ENCODE measurements around the gene PRPS1. TPM values are rescaled to one million over a fixed set of nuclear protein-coding genes. Genes with fewer than 3 reads are reported as not detected.

Gene PRPS1
- total RNA-seq, 2 donors from 2014 or later: 59.2 to 104 TPM

- H3K9me3 Mint-ChIP-seq: no peaks in the 10 kb centered on the region
- H3K36me3 Mint-ChIP-seq: no peaks in the 10 kb centered on the region
- no peak overlapping the region for H3K27ac Mint-ChIP-seq
- H3K4me1 Mint-ChIP-seq (ENCODE audit: low read depth in 2 of 2): no peaks in the 10 kb centered on the region
- H3K4me3 Mint-ChIP-seq: no peak overlapping the region
- DNase-seq (ENCODE audit: low spot score): no peak
- H3K27me3 Mint-ChIP-seq: peaks cover 0 to 3% of the 10 kb centered on the region in 2 donors
- no peak for ATAC-seq
Observed at GRCh38 chrX:107610667-107611066, 17.6 kb upstream of the PRPS1 start.

- no peak overlapping the region for H3K4me3 Mint-ChIP-seq
- H3K27me3 Mint-ChIP-seq: peaks cover 0 to 12% of the 10 kb centered on the region in 2 donors
- ATAC-seq: no peak
- H3K27ac Mint-ChIP-seq: no peak overlapping the region
- no peak for DNase-seq (ENCODE audit: low spot score)
- H3K36me3 Mint-ChIP-seq: no peaks in the 10 kb centered on the region
- H3K4me1 Mint-ChIP-seq (ENCODE audit: low read depth in 2 of 2): no peaks in the 10 kb centered on the region
- H3K9me3 Mint-ChIP-seq: no peaks in the 10 kb centered on the region
Observed at GRCh38 chrX:107619885-107620322, 8.4 kb upstream of the PRPS1 start.

- Mint-ChIP-seq H3K27me3 (peaks cover 0 to 18% of the 10 kb centered on the region in 2 donors), H3K36me3 (no peaks in the 10 kb centered on the region), H3K9me3 (no peaks in the 10 kb centered on the region), H3K4me1 (ENCODE audit: low read depth in 2 of 2) (peaks cover 13 to 16% of the 10 kb centered on the region in 2 donors), H3K4me3 (no peak overlapping the region), H3K27ac (no peak overlapping the region)
- DNase-seq (ENCODE audit: low spot score): no peak
- no peak for ATAC-seq
Observed at GRCh38 chrX:107624893-107625292, 3.4 kb upstream of the PRPS1 start.

GRCh38 chrX:107625739-107626138 lies 2.6 kb upstream of the PRPS1 start:
- H3K4me1 Mint-ChIP-seq (ENCODE audit: low read depth in 2 of 2): peaks cover 18 to 20% of the 10 kb centered on the region in 2 donors
- ATAC-seq (no peak), DNase-seq (ENCODE audit: low spot score) (no peak)
- H3K9me3 Mint-ChIP-seq: no peaks in the 10 kb centered on the region
- H3K27ac Mint-ChIP-seq: no peak overlapping the region
- H3K4me3 Mint-ChIP-seq: no peak overlapping the region
- no peaks in the 10 kb centered on the region for H3K36me3 Mint-ChIP-seq
- H3K27me3 Mint-ChIP-seq: peaks cover 0 to 18% of the 10 kb centered on the region in 2 donors

DNA sequence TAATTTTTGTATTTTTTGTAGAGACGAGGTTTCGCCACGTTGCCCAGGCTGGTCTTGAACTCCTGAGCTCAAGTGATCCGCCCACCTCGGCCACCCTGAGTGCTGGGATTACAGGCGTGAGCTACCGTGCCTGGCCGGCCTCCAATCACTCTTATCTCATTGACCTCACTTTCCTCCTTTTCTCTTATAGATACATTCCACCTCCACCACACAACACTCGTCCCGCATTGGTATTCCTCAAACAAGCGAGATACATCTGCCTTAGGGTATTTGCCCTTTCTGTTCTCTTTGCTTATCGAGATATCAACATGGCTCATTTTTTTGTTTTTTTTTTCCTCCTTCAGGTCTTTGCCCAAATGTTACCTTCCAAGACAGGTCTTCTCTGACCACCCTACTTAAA lies 1.8 kb upstream of the PRPS1 start:
- DNase-seq (ENCODE audit: low spot score) (no peak), ATAC-seq (no peak)
- Mint-ChIP-seq H3K27ac (no peak overlapping the region), H3K36me3 (no peaks in the 10 kb centered on the region), H3K27me3 (peaks cover 0 to 18% of the 10 kb centered on the region in 2 donors), H3K4me3 (no peak overlapping the region), H3K9me3 (no peaks in the 10 kb centered on the region), H3K4me1 (ENCODE audit: low read depth in 2 of 2) (peaks cover 18 to 20% of the 10 kb centered on the region in 2 donors)

DNA sequence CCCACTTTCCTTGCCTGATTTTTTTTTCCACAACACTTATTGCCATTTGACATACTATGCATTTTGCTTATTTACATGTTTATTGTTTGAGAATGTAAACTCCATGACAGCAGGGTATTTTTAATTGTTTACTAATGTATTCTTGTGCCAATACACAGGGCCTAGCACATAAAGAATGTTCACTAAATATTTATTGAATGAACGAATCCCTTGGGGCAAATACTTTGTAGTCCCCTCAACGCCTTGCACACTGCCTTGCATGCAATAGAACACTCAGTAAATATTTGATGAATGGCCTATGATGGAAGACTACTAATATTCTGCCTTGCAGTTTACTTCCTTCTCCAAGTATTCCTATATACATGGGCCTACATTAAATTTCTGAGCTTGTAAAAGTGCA lies 1.4 kb upstream of the PRPS1 start:
- Mint-ChIP-seq H3K4me3 (no peak overlapping the region), H3K36me3 (no peaks in the 10 kb centered on the region), H3K9me3 (no peaks in the 10 kb centered on the region), H3K4me1 (ENCODE audit: low read depth in 2 of 2) (peaks cover 18 to 20% of the 10 kb centered on the region in 2 donors), H3K27me3 (peaks cover 0 to 16% of the 10 kb centered on the region in 2 donors), H3K27ac (no peak overlapping the region)
- DNase-seq (ENCODE audit: low spot score): no peak
- ATAC-seq: no peak

DNA sequence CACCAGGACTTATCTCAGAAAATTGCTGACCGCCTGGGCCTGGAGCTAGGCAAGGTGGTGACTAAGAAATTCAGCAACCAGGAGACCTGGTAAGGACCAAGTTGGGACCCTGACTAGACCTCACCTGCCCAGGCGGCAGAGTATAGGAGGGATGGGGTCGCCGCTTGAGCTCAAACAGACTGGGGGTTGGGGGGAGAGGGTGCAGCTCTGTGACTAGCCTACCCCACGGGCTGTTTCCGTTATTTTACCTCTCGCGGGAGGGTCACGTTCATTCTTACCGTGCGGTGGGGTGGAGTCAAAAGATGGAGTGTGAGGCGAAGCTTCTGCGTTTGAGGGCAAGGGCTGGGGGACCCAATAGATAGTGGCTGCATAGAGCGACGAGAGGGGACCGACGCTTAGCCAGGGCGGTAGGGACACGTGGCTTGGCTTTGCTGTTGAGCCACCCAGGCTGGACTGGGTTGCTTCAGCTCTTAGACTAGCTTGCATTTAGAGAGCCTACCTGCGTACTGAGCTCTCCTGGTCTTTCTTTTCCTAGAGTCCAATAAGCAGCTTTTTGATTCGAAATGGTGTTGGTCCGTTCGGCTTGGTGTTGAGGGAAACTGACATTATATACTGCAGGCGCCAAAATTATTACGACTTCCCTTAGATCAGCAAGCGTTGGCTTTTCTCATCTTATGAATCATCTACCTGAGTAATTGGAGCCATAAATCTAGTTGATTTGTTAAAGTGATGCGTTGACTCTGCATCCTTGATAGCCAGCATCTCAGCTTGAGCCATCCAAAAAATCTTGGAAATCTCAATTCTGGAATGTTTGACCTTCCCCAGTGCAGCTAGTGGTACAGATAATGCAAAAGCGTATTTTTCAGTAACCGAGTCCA lies 591 bp downstream of the PRPS1 start:
- DNase-seq (ENCODE audit: low spot score): peak; percentile 62
- peak; percentile 37 to 71 for ATAC-seq
- H3K27me3 Mint-ChIP-seq: peaks cover 0 to 15% of the 10 kb centered on the region in 2 donors
- no peaks in the 10 kb centered on the region for H3K9me3 Mint-ChIP-seq
- peak overlapping the region; percentile 92 for H3K4me3 Mint-ChIP-seq
- no peaks in the 10 kb centered on the region for H3K36me3 Mint-ChIP-seq
- peak overlapping the region; percentile 73 to 79 for H3K27ac Mint-ChIP-seq
- H3K4me1 Mint-ChIP-seq (ENCODE audit: low read depth in 2 of 2): peaks cover 20 to 23% of the 10 kb centered on the region in 2 donors

- H3K4me3 Mint-ChIP-seq: peak overlapping the region; percentile 92
- DNase-seq (ENCODE audit: low spot score) (no peak), ATAC-seq (no peak)
- H3K9me3 Mint-ChIP-seq: no peaks in the 10 kb centered on the region
- H3K4me1 Mint-ChIP-seq (ENCODE audit: low read depth in 2 of 2): peaks cover 20 to 23% of the 10 kb centered on the region in 2 donors
- H3K27ac Mint-ChIP-seq: peak overlapping the region; percentile 73 to 79
- no peaks in the 10 kb centered on the region for H3K36me3 Mint-ChIP-seq
- peaks cover 0 to 11% of the 10 kb centered on the region in 2 donors for H3K27me3 Mint-ChIP-seq
Observed at GRCh38 chrX:107629540-107629909, 1.2 kb downstream of the PRPS1 start.

- H3K4me1 Mint-ChIP-seq (ENCODE audit: low read depth in 2 of 2): peaks cover 20 to 23% of the 10 kb centered on the region in 2 donors
- no peaks in the 10 kb centered on the region for H3K36me3 Mint-ChIP-seq
- no peak overlapping the region for H3K27ac Mint-ChIP-seq
- ATAC-seq (no peak), DNase-seq (ENCODE audit: low spot score) (no peak)
- H3K27me3 Mint-ChIP-seq: peaks cover 0 to 8% of the 10 kb centered on the region in 2 donors
- no peaks in the 10 kb centered on the region for H3K9me3 Mint-ChIP-seq
- H3K4me3 Mint-ChIP-seq: peak overlapping the region; percentile 92
Observed at GRCh38 chrX:107630031-107630689, 1.9 kb downstream of the PRPS1 start.

GRCh38 chrX:107632346-107632745 lies 4.0 kb downstream of the PRPS1 start:
- Mint-ChIP-seq H3K4me1 (ENCODE audit: low read depth in 2 of 2) (peaks cover 19 to 23% of the 10 kb centered on the region in 2 donors), H3K36me3 (no peaks in the 10 kb centered on the region), H3K27me3 (peaks cover 0 to 3% of the 10 kb centered on the region in 2 donors), H3K4me3 (no peak overlapping the region), H3K27ac (no peak overlapping the region), H3K9me3 (no peaks in the 10 kb centered on the region)
- no peak for ATAC-seq
- DNase-seq (ENCODE audit: low spot score): no peak

- Mint-ChIP-seq H3K27ac (no peak overlapping the region), H3K4me3 (no peak overlapping the region), H3K27me3 (no peaks in the 10 kb centered on the region), H3K36me3 (peaks cover 11% of the 10 kb centered on the region), H3K9me3 (no peaks in the 10 kb centered on the region), H3K4me1 (ENCODE audit: low read depth in 2 of 2) (peaks cover 0 to 3% of the 10 kb centered on the region in 2 donors)
- no peak for DNase-seq (ENCODE audit: low spot score)
- no peak for ATAC-seq
Observed at GRCh38 chrX:107646735-107647134, 18.4 kb downstream of the PRPS1 start.

DNA sequence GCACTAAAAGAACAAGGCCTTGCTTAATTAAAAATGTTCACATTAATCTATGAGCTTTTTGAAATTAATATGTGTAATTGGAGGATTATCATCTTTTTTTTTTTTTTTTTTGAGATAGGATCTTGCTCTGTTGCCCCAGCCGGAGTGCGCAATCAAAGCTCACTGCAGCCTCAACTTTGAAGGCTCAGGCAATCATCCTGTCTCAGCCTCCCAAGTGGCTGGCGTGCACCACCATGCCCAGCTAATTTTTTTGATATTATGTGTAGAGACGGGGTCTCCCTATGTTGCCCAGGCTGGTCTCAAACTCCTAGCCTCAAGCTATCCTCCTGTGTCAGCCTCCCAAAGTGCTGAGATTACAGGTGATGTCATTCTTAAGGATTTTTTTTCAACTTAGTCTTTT lies 20.0 kb downstream of the PRPS1 start:
- H3K9me3 Mint-ChIP-seq: no peaks in the 10 kb centered on the region
- H3K27ac Mint-ChIP-seq: no peak overlapping the region
- H3K27me3 Mint-ChIP-seq: no peaks in the 10 kb centered on the region
- DNase-seq (ENCODE audit: low spot score): no peak
- peaks cover 0 to 3% of the 10 kb centered on the region in 2 donors for H3K4me1 Mint-ChIP-seq (ENCODE audit: low read depth in 2 of 2)
- H3K36me3 Mint-ChIP-seq: peaks cover 11% of the 10 kb centered on the region
- H3K4me3 Mint-ChIP-seq: no peak overlapping the region
- ATAC-seq: no peak

DNA sequence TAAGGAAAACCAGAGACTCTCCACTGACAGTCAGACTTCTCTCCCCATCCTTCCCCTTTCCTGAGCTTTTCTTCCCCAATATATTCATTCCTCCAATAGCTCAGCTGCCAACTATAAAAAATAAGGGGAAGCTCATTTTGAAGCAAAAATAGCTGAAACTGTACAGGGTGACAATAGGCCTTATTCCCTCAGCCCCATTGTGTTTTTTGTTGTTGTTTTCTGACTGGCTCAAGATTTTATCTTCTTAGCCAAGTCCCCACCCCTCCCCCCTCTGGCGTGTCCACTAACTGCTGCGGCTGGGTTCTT lies 26.2 kb downstream of the PRPS1 start:
- no peaks in the 10 kb centered on the region for H3K36me3 Mint-ChIP-seq
- no peak for ATAC-seq
- H3K27me3 Mint-ChIP-seq: peaks cover 0 to 12% of the 10 kb centered on the region in 2 donors
- peaks cover 5 to 8% of the 10 kb centered on the region in 2 donors for H3K4me1 Mint-ChIP-seq (ENCODE audit: low read depth in 2 of 2)
- no peak overlapping the region for H3K27ac Mint-ChIP-seq
- no peaks in the 10 kb centered on the region for H3K9me3 Mint-ChIP-seq
- no peak overlapping the region for H3K4me3 Mint-ChIP-seq
- no peak for DNase-seq (ENCODE audit: low spot score)
